GM21576 (cell line): Measurements from ENCODE around the gene MAP3K9.

Source experiments
- ATAC-seq: cut with Tn5 transposase; IDR thresholded peaks from one replicate; pipeline ENCODE4 v1.9.1; 2021; ENCODE audit warnings: mild to moderate bottlenecking, moderate library complexity; ENCODE audit not compliant: unreplicated experiment

Gene MAP3K9

GRCh38 chr14:70821584-70822529, 12.5 kb upstream of the MAP3K9 start:
- no peak for ATAC-seq

GRCh38 chr14:70816525-70816924, 7.2 kb upstream of the MAP3K9 start:
- no peak for ATAC-seq

DNA sequence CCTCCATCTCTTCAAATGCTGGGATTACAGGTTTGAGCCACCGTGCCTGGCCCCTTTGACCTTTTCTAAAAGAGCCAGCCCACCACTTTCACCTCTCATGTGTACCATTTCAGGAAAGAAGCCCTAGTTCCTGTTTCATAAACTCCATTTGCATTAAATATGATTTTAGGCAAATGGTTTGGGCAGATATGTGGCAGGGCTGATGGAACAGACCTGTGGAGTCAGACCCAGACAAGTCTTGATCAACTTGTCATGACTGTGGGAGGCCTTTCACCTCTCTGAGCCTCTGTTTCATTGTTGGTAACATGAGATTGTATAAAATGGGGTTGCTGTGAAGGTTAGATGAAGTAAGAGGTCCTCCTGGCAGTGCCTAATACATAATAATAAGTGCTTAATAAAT, 5.2 kb upstream of the MAP3K9 start:
- no peak for ATAC-seq

- ATAC-seq: no peak
These were observed 3.0 kb upstream of the MAP3K9 start for GRCh38 chr14:70812124-70812818.

GRCh38 chr14:70811578-70811977, 2.3 kb upstream of the MAP3K9 start:
- no peak for ATAC-seq

DNA sequence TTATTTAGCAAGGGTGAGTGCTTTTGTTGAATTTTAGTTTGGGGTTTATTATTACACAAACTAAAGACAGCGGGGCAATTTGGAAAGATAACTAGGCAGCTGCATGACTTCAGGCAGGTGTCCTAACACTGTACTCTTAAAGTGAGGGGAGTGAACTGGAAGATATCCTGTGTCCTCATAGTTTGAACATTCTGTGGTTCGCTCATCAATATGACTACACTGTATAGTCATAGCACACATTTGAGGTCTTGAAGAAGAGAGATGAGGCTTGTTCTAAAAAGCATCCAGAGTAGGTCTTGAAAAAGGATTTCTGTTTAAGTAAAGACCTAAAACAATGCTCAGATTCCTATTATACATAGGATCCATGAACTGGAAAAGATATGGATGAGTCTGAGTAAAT, 1.7 kb upstream of the MAP3K9 start:
- no peak for ATAC-seq

GRCh38 chr14:70810621-70811020, 1.3 kb upstream of the MAP3K9 start:
- no peak for ATAC-seq

- ATAC-seq: peak; percentile 27
These were observed 693 bp downstream of the MAP3K9 start for GRCh38 chr14:70808416-70809224.

DNA sequence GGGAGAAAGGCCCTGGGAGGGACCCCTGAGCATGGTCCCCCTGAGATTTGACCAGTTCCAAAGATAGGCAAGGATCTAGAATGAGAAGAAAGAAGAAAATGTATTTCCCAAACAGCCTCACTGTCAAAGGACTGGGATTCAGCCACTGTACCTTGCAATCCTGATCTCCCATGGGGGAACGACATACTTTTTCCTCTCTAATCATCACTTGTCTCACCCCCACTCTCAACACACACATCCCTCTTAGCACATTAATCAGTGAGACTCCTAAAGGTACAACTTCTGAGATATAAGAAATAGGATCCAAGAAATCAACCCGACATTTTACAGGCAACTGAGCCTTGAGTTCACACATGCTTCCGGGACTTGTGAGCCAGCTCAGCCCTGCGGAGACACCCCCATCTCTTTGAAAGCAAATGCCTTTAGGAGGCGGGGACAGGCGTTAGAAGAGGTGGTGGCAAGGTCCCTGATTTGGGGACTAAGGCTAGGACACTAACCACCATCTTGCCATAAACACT, 1.4 kb downstream of the MAP3K9 start:
- ATAC-seq: no peak

DNA sequence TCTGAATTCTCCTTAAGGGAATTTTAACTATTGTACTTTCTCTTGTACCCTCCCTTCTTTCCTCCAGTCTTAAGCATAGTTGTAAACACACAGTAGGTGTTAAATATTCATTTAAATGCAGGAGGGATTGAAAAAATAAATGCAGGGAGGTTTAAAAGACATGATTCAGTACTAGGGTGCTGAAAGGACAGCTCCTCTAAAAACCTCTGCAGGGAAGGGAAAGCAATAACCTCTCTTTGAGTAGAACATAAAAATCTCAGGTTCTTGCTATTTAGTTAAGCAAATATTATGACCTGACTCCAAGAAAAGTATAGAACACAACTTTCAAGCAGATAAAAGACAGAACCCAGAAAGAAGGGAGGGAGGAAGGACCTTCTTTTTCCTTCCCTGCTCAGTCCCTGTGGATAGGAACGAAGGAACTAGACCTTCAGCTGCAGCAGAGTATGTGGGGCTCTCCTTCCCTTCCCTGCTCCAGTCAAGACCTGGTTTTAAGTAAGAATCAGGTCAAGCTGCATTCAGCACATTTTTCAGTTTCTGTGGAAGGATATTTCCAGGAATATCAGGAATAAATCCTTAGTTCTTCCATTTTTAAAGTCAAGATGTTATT, 4.7 kb downstream of the MAP3K9 start:
- no peak for ATAC-seq

DNA sequence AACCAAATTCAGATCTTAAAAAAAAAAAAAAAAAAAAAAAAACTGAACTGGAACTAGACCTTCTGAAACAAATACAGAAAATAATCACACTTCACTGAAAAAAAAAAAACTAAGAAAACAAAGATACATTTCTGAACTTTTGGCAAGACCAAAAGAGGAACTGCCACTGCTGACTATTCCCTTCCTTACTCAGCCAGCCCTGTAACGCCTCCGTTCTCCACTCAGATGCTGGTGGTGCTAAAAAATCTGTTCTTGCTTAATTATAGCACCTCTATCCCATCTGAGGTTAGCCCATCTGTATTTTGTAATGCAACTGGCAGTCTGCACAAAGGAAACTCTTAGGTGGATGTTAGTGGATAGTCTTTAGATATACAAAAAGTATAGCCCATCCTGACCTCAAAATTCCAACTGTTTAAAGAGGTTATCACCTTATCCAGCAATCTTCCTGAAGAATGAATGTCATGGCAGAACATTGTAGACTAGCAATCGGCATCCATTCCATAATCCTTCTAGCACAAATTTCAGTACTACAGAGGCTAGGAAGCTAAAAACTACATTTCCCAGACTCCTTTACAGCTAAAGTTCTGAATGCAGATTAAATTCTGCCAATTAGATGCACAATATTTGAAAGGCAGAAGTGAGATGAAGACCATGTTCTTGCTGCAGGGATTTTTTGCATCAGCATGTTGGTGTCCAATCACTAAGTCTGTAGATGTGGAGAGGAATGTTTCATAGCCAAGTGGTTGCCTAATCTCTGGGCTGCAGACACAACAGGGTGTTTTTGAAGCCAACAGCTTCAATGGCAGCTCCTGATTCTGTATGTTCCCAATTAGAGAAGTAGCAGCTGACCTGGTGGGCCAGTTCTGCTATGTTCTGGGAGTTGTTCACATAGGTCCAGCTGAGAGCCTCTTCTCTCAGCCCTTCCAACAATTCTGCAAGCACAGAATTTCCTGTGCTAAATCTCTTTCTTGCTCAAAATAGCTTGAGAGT, 5.7 kb downstream of the MAP3K9 start:
- ATAC-seq: peak; percentile 86

- no peak for ATAC-seq
These were observed 6.9 kb downstream of the MAP3K9 start for GRCh38 chr14:70802379-70802778.

- no peak for ATAC-seq
These were observed 7.5 kb downstream of the MAP3K9 start for GRCh38 chr14:70801836-70802235.

GRCh38 chr14:70796551-70796950, 12.8 kb downstream of the MAP3K9 start:
- no peak for ATAC-seq

GRCh38 chr14:70794294-70794693, 15.0 kb downstream of the MAP3K9 start:
- no peak for ATAC-seq

DNA sequence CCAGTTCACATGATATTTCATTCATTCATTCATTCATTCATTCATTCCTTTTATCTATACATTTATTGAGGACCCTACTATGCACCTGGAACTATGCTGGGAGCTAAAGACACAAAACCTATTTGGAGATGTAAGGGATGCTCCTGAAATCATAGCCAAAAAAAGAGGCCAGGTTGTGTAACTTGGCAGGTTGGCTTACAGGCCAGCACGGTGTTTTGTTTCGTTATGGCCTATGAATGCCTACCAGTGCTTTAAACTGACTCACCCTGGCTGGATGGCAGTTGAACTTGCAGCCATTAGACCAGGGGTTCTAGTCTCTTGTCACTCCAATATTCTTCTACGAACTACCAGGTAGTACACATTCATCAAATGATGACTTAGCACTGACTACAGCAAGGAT, 15.7 kb downstream of the MAP3K9 start:
- ATAC-seq: no peak

GRCh38 chr14:70792939-70793338, 16.4 kb downstream of the MAP3K9 start:
- no peak for ATAC-seq

DNA sequence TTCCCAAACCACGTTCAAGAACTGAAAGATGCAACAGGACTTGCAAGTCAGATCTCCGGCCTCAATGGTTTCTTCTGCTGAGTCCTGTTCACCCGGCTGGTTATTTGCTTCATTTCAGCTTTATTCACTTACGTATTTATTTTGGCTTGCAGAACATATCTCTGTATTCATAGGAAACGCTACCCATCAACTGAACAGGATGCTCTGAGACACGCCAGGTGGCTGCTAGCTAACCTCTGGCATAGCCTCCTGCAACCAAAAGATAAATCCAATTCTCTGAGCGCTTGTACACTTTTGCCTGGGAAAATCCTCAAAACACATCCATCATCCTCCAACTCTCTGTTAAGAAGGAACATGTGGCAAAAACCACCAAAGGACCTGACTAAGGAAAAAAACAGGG, 17.3 kb downstream of the MAP3K9 start:
- no peak for ATAC-seq

DNA sequence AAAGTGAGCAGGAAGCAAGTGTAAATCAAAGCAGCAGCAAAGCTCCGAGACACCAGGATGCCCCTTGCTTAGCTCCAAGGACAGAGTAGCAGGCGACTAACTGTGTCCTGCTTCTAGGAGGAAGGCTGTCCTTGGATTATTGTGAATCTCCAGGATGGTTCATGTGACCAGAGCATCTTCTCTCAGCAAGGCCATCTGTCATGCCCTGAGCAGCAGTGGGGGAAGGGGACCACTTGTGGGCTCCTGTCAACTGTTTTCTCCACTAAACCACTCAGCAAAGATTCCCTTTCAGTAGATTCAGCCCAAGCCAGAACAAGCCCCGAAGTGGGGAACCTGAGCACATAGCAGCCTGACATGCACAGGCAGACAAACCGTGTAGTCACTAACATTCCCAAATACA, 19.4 kb downstream of the MAP3K9 start:
- no peak for ATAC-seq
